BLaER1 (cell line): Measurements from ENCODE around the gene TMCC2.

Source experiments
- H3K27ac ChIP-seq: shearing (Covaris generic); formaldehyde crosslinking; 2 replicates; pipeline ENCODE4 v1.8.1; 2022
- H3K27me3 ChIP-seq: shearing (Covaris generic); formaldehyde crosslinking; 2 replicates; pipeline ENCODE4 v1.8.1; 2022
- H3K36me3 ChIP-seq: shearing (Covaris generic); formaldehyde crosslinking; 2 replicates; pipeline ENCODE4 v1.8.1; 2022
- H3K4me1 ChIP-seq: shearing (Covaris generic); formaldehyde crosslinking; 2 replicates; pipeline ENCODE4 v1.8.1; 2022
- H3K4me2 ChIP-seq: shearing (Covaris generic); formaldehyde crosslinking; 2 replicates; pipeline ENCODE4 v1.8.1; 2022
- H3K4me3 ChIP-seq: shearing (Covaris generic); formaldehyde crosslinking; 2 replicates; pipeline ENCODE4 v1.8.1; 2022
- H3K9ac ChIP-seq: shearing (Covaris generic); formaldehyde crosslinking; 2 replicates; pipeline ENCODE4 v1.8.1; 2022
- H3K9me3 ChIP-seq: shearing (Covaris generic); formaldehyde crosslinking; 2 replicates; pipeline ENCODE4 v1.8.1; 2022
- H4K20me1 ChIP-seq: shearing (Covaris generic); formaldehyde crosslinking; 2 replicates; pipeline ENCODE4 v1.8.1; 2022
- Cebpa-rat ChIP-seq: shearing (Covaris generic); IDR thresholded peaks from 2 replicates; pipeline ENCODE4 v1.8.1; 2022

TMCC2 gene

GRCh38 chr1:205257735-205258134 lies 30.0 kb downstream of the TMCC2 start:
- Histone ChIP-seq H4K20me1 (peaks cover 16% of the 10 kb centered on the region; the same call in 1 of the 2 replicates), H3K4me2 (no peak overlapping the region), H3K9ac (no peak overlapping the region), H3K27me3 (peaks cover 16% of the 10 kb centered on the region), H3K27ac (no peak overlapping the region), H3K4me1 (peaks cover 17% of the 10 kb centered on the region), H3K4me3 (no peak overlapping the region), H3K36me3 (no peaks in the 10 kb centered on the region), H3K9me3 (no peaks in the 10 kb centered on the region)
- TF ChIP-seq Cebpa-rat, result no peak

- H3K9ac ChIP-seq, result no peak overlapping the region
Observed at GRCh38 chr1:205258261-205258691, 30.5 kb downstream of the TMCC2 start.

GRCh38 chr1:205258719-205259118 lies 31.0 kb downstream of the TMCC2 start:
- Histone ChIP-seq H3K4me1 (peaks cover 24% of the 10 kb centered on the region), H4K20me1 (peaks cover 23% of the 10 kb centered on the region; the same call in 1 of the 2 replicates), H3K27me3 (peaks cover 24% of the 10 kb centered on the region), H3K9me3 (no peaks in the 10 kb centered on the region), H3K4me2 (no peak overlapping the region), H3K4me3 (no peak overlapping the region), H3K27ac (no peak overlapping the region), H3K36me3 (no peaks in the 10 kb centered on the region), H3K9ac (no peak overlapping the region)
- no peak for TF ChIP-seq Cebpa-rat

More at GRCh38 chr1:205258261-205258691, 30.5 kb downstream of the TMCC2 start:
- peaks cover 21% of the 10 kb centered on the region; the same call in 1 of the 2 replicates for H4K20me1 ChIP-seq
- no peak overlapping the region for H3K4me3 ChIP-seq
- peaks cover 21% of the 10 kb centered on the region for H3K27me3 ChIP-seq
- no peak overlapping the region for H3K27ac ChIP-seq
- H3K9me3 ChIP-seq, result no peaks in the 10 kb centered on the region
- H3K4me2 ChIP-seq, result no peak overlapping the region
- TF ChIP-seq Cebpa-rat, result no peak
- H3K4me1 ChIP-seq, result peaks cover 23% of the 10 kb centered on the region
- no peaks in the 10 kb centered on the region for H3K36me3 ChIP-seq

GRCh38 chr1:205259324-205259832 lies 31.6 kb downstream of the TMCC2 start:
- H3K4me1 ChIP-seq, result peaks cover 24% of the 10 kb centered on the region
- no peaks in the 10 kb centered on the region for H3K9me3 ChIP-seq
- peaks cover 23% of the 10 kb centered on the region; the same call in 1 of the 2 replicates for H4K20me1 ChIP-seq
- H3K4me3 ChIP-seq, result no peak overlapping the region
- no peaks in the 10 kb centered on the region for H3K36me3 ChIP-seq
- H3K27ac ChIP-seq, result no peak overlapping the region
- H3K9ac ChIP-seq, result no peak overlapping the region
- H3K4me2 ChIP-seq, result no peak overlapping the region
- H3K27me3 ChIP-seq, result peaks cover 24% of the 10 kb centered on the region
- TF ChIP-seq Cebpa-rat, result no peak

- no peaks in the 10 kb centered on the region for H3K36me3 ChIP-seq
- no peak overlapping the region for H3K4me2 ChIP-seq
- peaks cover 23% of the 10 kb centered on the region; the same call in 1 of the 2 replicates for H4K20me1 ChIP-seq
- peaks cover 24% of the 10 kb centered on the region for H3K27me3 ChIP-seq
- no peaks in the 10 kb centered on the region for H3K9me3 ChIP-seq
- H3K27ac ChIP-seq, result no peak overlapping the region
- TF ChIP-seq Cebpa-rat, result no peak
- H3K4me1 ChIP-seq, result peaks cover 24% of the 10 kb centered on the region
- no peak overlapping the region for H3K9ac ChIP-seq
- H3K4me3 ChIP-seq, result no peak overlapping the region
Observed at GRCh38 chr1:205259998-205260397, 32.3 kb downstream of the TMCC2 start.

- no peaks in the 10 kb centered on the region for H3K36me3 ChIP-seq
- no peak overlapping the region; the same call in 1 of the 2 replicates for H3K4me2 ChIP-seq
- TF ChIP-seq Cebpa-rat, result no peak
- no peak overlapping the region for H3K27ac ChIP-seq
- no peaks in the 10 kb centered on the region for H3K9me3 ChIP-seq
- H3K4me1 ChIP-seq, result peaks cover 25% of the 10 kb centered on the region
- H3K9ac ChIP-seq, result no peak overlapping the region
- H4K20me1 ChIP-seq, result peaks cover 23% of the 10 kb centered on the region; the same call in 1 of the 2 replicates
- H3K4me3 ChIP-seq, result no peak overlapping the region
- peaks cover 24% of the 10 kb centered on the region for H3K27me3 ChIP-seq
Observed at GRCh38 chr1:205260948-205261732, 33.4 kb downstream of the TMCC2 start.

GRCh38 chr1:205261946-205262691 lies 34.4 kb downstream of the TMCC2 start:
- H3K9me3 ChIP-seq, result no peaks in the 10 kb centered on the region
- no peak for TF ChIP-seq Cebpa-rat
- H3K4me1 ChIP-seq, result peaks cover 35% of the 10 kb centered on the region
- H4K20me1 ChIP-seq, result peaks cover 23% of the 10 kb centered on the region; the same call in 1 of the 2 replicates
- H3K27ac ChIP-seq, result no peak overlapping the region
- H3K27me3 ChIP-seq, result peaks cover 24% of the 10 kb centered on the region
- H3K9ac ChIP-seq, result no peak overlapping the region
- H3K4me2 ChIP-seq, result peak overlapping the region; percentile 68
- no peaks in the 10 kb centered on the region for H3K36me3 ChIP-seq
- H3K4me3 ChIP-seq, result no peak overlapping the region

- Histone ChIP-seq H3K9me3 (no peaks in the 10 kb centered on the region), H3K4me2 (peak overlapping the region; percentile 68), H3K9ac (no peak overlapping the region), H3K27ac (no peak overlapping the region), H3K27me3 (peaks cover 24% of the 10 kb centered on the region), H3K4me1 (peaks cover 41% of the 10 kb centered on the region), H3K36me3 (no peaks in the 10 kb centered on the region), H3K4me3 (no peak overlapping the region), H4K20me1 (peaks cover 23% of the 10 kb centered on the region; the same call in 1 of the 2 replicates)
- TF ChIP-seq Cebpa-rat, result no peak
Observed at GRCh38 chr1:205262731-205263171, 35.0 kb downstream of the TMCC2 start.

- 0 out of 2 replicates have a peak overlapping the region, but pooled peaks have one; percentile 68 for H3K4me2 ChIP-seq
- peaks cover 23% of the 10 kb centered on the region; the same call in 1 of the 2 replicates for H4K20me1 ChIP-seq
- H3K27ac ChIP-seq, result no peak overlapping the region
- peaks cover 45% of the 10 kb centered on the region for H3K4me1 ChIP-seq
- H3K36me3 ChIP-seq, result no peaks in the 10 kb centered on the region
- peaks cover 24% of the 10 kb centered on the region for H3K27me3 ChIP-seq
- no peaks in the 10 kb centered on the region for H3K9me3 ChIP-seq
- no peak overlapping the region for H3K4me3 ChIP-seq
- TF ChIP-seq Cebpa-rat, result no peak
- H3K9ac ChIP-seq, result no peak overlapping the region
Observed at GRCh38 chr1:205263580-205264190, 35.9 kb downstream of the TMCC2 start.
